GM12878 (cell line): ENCODE measurements around the gene GLO1. TPM values are rescaled to one million over a fixed set of nuclear protein-coding genes. Genes with fewer than 3 reads are reported as not detected.
A peak's percentile ranks its signal among the peaks of the same experiment; 100 is the strongest.

ENCODE experiments used
- ATF3 ChIP-seq: IDR thresholded peaks from 2 replicates; pipeline ENCODE4 v1.6.1; 2011; ENCODE audit warnings: low read depth, mild to moderate bottlenecking, low read length, moderate library complexity, borderline replicate concordance; ENCODE audit errors: extremely low read depth
- BCL3 ChIP-seq: IDR thresholded peaks from 2 replicates; pipeline ENCODE4 v1.6.1; 2011; ENCODE audit warnings: borderline replicate concordance, low read depth, mild to moderate bottlenecking, moderate library complexity, low read length; ENCODE audit not compliant: insufficient read depth, poor library complexity, severe bottlenecking
- BRCA1 ChIP-seq: IDR thresholded peaks from 2 replicates; pipeline ENCODE4 v1.6.1; 2011; ENCODE audit warnings: low read depth, low read length, improper control_type of control experiment
- CEBPB ChIP-seq, 2 experiments: fragments of 150-350 bp in 1 of 2; IDR thresholded peaks; 2 replicates each; pipeline ENCODE4 v1.6.1; 2012 to 2014; ENCODE audit warnings: low read depth in 2 of 2, low read length in 2 of 2, borderline replicate concordance in 1 of 2, inconsistent platforms in 1 of 2
- JUNB ChIP-seq: IDR thresholded peaks from 2 replicates; pipeline ENCODE4 v1.6.1; 2016; ENCODE audit warnings: antibody characterized with exemption, mild to moderate bottlenecking
- MEF2B ChIP-seq: fragments of 450-650 bp; IDR thresholded peaks from 2 replicates; pipeline ENCODE4 v1.6.1; 2018; ENCODE audit warnings: mild to moderate bottlenecking, moderate library complexity; ENCODE audit not compliant: partially characterized antibody, poor library complexity, severe bottlenecking
- NFYB ChIP-seq: IDR thresholded peaks from 2 replicates; pipeline ENCODE4 v1.6.1; 2011; ENCODE audit warnings: low read depth, mild to moderate bottlenecking, low read length, improper control_type of control experiment, moderate library complexity; ENCODE audit not compliant: insufficient read depth
- SMARCA5 ChIP-seq: fragments of 450-650 bp; IDR thresholded peaks from 2 replicates; pipeline ENCODE4 v1.6.1; 2017; ENCODE audit warnings: mild to moderate bottlenecking
- SMC3 ChIP-seq: IDR thresholded peaks from 2 replicates; pipeline ENCODE4 v1.6.1; 2011; ENCODE audit warnings: low read length, improper control_type of control experiment, borderline replicate concordance
- YY1 ChIP-seq: IDR thresholded peaks from 2 replicates; pipeline ENCODE4 v1.6.1; 2011; ENCODE audit warnings: low read depth, mild to moderate bottlenecking, low read length
- polyA plus RNA-seq, 11 experiments: library from polyadenylated mRNA; depleted of rRNA in 4 of 11; unstranded in 6 of 11; stranded (reverse) in 5 of 11; fragments of >200 nt; fragmentation: Nextera tagmentation in 4 of 11; fragmentation: Illumina TruSeq in 1 of 11; extraction: Ambion mirVana in 4 of 11; extraction: Trizol in 1 of 11; gene quantifications; 1 replicate in 1 of 11; 2 replicates in 10 of 11; pipeline versions ENCODE4 v1.2.1 to v1.2.3, GENCODE V29; 2011 to 2016; ENCODE audit warnings: inconsistent platforms in 2 of 11, missing spikeins in 2 of 11, low read depth in 1 of 11
- total RNA-seq, 4 experiments: library from RNA; depleted of rRNA in 3 of 4; stranded (reverse); fragments of >200 nt in 3 of 4; fragmentation: Illumina TruSeq in 1 of 4; extraction: Trizol in 1 of 4; gene quantifications; 2 replicates each; pipeline versions ENCODE4 v1.2.1 to v1.2.3, GENCODE V29; 2013 to 2021
- TF ChIP-seq, protein P1 (sequence below): IDR thresholded peaks from 2 replicates; pipeline ENCODE4 v1.6.1; 2012; ENCODE audit warnings: improper control_type of control experiment, low read depth, low read length; ENCODE audit not compliant: insufficient replicate concordance
- TF ChIP-seq, protein P2 (sequence below): fragments of 450-650 bp; IDR thresholded peaks from 2 replicates; pipeline ENCODE4 v1.6.1; 2016; ENCODE audit warnings: mild to moderate bottlenecking
- TF ChIP-seq, protein P3 (sequence below): IDR thresholded peaks from 2 replicates; pipeline ENCODE4 v1.6.1; 2012; ENCODE audit warnings: low read depth, low read length, improper control_type of control experiment
- TF ChIP-seq, protein P4 (sequence below): fragments of 450-650 bp; IDR thresholded peaks from 2 replicates; pipeline ENCODE4 v1.6.1; 2017; ENCODE audit warnings: antibody characterized with exemption, mild to moderate bottlenecking, moderate library complexity
- TF ChIP-seq, protein P5 (sequence below): fragments of 450-650 bp; conservative IDR thresholded peaks from 2 replicates; pipeline ENCODE4 v1.6.1; 2017; ENCODE audit warnings: mild to moderate bottlenecking, moderate library complexity

Gene GLO1
- total and polyA plus RNA-seq, 10 of the 15 experiments (the other 5 are each of a cell fraction or from before 2014, with no cell fraction given) = 105 to 227 (median 150) TPM

DNA sequence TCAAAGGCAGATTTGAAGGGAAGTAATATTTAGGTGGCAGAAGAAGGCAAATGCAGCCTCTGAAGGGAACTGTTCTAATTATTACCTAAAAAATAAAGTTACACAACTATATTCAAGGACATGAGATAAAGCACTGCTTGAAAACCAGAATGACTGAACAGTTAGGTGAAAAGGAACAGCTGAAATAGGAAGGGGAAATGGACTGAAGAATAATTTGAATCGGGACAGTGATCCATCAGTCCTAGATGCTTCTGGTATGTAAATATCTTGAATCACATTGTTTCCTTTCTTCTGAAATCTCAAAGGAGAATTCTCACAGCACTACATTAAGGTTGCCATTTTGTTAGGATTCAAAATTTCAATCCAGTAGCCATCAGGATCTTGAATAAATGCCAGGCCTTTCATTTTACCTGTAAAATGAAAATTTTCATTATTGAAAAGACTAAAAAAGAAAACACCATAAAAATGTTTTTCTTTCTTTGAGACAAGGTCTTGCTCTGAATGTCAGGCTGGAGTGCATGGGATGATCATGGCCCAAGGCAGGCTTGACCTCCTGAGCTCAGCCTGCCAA is 25.9 kb downstream of the GLO1 start (continued):
- TF ChIP-seq, protein P1, sequence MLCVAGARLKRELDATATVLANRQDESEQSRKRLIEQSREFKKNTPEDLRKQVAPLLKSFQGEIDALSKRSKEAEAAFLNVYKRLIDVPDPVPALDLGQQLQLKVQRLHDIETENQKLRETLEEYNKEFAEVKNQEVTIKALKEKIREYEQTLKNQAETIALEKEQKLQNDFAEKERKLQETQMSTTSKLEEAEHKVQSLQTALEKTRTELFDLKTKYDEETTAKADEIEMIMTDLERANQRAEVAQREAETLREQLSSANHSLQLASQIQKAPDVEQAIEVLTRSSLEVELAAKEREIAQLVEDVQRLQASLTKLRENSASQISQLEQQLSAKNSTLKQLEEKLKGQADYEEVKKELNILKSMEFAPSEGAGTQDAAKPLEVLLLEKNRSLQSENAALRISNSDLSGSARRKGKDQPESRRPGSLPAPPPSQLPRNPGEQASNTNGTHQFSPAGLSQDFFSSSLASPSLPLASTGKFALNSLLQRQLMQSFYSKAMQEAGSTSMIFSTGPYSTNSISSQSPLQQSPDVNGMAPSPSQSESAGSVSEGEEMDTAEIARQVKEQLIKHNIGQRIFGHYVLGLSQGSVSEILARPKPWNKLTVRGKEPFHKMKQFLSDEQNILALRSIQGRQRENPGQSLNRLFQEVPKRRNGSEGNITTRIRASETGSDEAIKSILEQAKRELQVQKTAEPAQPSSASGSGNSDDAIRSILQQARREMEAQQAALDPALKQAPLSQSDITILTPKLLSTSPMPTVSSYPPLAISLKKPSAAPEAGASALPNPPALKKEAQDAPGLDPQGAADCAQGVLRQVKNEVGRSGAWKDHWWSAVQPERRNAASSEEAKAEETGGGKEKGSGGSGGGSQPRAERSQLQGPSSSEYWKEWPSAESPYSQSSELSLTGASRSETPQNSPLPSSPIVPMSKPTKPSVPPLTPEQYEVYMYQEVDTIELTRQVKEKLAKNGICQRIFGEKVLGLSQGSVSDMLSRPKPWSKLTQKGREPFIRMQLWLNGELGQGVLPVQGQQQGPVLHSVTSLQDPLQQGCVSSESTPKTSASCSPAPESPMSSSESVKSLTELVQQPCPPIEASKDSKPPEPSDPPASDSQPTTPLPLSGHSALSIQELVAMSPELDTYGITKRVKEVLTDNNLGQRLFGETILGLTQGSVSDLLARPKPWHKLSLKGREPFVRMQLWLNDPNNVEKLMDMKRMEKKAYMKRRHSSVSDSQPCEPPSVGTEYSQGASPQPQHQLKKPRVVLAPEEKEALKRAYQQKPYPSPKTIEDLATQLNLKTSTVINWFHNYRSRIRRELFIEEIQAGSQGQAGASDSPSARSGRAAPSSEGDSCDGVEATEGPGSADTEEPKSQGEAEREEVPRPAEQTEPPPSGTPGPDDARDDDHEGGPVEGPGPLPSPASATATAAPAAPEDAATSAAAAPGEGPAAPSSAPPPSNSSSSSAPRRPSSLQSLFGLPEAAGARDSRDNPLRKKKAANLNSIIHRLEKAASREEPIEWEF = no peak
- TF ChIP-seq SMARCA5 (no peak), CEBPB (IDR thresholded peaks at IDR 0.05; ENCODE audit: borderline replicate concordance in 1 of 2, low read depth in 2 of 2, low read length in 2 of 2) (no peak), NFYB (no peak), ATF3 (no peak), SMC3 (no peak), MEF2B (no peak), BRCA1 (no peak), BCL3 (no peak), JUNB (peak; percentile 5; the same call in 1 of the 2 replicates), YY1 (no peak)
- TF ChIP-seq, protein P2, sequence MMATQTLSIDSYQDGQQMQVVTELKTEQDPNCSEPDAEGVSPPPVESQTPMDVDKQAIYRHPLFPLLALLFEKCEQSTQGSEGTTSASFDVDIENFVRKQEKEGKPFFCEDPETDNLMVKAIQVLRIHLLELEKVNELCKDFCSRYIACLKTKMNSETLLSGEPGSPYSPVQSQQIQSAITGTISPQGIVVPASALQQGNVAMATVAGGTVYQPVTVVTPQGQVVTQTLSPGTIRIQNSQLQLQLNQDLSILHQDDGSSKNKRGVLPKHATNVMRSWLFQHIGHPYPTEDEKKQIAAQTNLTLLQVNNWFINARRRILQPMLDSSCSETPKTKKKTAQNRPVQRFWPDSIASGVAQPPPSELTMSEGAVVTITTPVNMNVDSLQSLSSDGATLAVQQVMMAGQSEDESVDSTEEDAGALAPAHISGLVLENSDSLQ = no peak
- TF ChIP-seq, protein P3, sequence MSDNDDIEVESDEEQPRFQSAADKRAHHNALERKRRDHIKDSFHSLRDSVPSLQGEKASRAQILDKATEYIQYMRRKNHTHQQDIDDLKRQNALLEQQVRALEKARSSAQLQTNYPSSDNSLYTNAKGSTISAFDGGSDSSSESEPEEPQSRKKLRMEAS = no peak
- TF ChIP-seq, protein P4, sequence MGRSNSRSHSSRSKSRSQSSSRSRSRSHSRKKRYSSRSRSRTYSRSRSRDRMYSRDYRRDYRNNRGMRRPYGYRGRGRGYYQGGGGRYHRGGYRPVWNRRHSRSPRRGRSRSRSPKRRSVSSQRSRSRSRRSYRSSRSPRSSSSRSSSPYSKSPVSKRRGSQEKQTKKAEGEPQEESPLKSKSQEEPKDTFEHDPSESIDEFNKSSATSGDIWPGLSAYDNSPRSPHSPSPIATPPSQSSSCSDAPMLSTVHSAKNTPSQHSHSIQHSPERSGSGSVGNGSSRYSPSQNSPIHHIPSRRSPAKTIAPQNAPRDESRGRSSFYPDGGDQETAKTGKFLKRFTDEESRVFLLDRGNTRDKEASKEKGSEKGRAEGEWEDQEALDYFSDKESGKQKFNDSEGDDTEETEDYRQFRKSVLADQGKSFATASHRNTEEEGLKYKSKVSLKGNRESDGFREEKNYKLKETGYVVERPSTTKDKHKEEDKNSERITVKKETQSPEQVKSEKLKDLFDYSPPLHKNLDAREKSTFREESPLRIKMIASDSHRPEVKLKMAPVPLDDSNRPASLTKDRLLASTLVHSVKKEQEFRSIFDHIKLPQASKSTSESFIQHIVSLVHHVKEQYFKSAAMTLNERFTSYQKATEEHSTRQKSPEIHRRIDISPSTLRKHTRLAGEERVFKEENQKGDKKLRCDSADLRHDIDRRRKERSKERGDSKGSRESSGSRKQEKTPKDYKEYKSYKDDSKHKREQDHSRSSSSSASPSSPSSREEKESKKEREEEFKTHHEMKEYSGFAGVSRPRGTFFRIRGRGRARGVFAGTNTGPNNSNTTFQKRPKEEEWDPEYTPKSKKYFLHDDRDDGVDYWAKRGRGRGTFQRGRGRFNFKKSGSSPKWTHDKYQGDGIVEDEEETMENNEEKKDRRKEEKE = no peak
- TF ChIP-seq, protein P5, sequence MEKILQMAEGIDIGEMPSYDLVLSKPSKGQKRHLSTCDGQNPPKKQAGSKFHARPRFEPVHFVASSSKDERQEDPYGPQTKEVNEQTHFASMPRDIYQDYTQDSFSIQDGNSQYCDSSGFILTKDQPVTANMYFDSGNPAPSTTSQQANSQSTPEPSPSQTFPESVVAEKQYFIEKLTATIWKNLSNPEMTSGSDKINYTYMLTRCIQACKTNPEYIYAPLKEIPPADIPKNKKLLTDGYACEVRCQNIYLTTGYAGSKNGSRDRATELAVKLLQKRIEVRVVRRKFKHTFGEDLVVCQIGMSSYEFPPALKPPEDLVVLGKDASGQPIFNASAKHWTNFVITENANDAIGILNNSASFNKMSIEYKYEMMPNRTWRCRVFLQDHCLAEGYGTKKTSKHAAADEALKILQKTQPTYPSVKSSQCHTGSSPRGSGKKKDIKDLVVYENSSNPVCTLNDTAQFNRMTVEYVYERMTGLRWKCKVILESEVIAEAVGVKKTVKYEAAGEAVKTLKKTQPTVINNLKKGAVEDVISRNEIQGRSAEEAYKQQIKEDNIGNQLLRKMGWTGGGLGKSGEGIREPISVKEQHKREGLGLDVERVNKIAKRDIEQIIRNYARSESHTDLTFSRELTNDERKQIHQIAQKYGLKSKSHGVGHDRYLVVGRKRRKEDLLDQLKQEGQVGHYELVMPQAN = no peak
